ENCODE data around the gene MXRA7.
"Not testable (repeated sequence)": the region's sequence is repeated elsewhere in the genome, so short reads cannot be mapped to it uniquely, and the experiment has no call there.

The MXRA7 gene

GRCh38 chr17:76710863-76711611 is at the start of gene MXRA7:
TSS of gene MXRA7 (minus strand) at chr17:76710965. CDS start at chr17:76710946, 19 bp downstream.
- peak; percentile 33 to 37 for DNase-seq

- no peak for DNase-seq
Measured at GRCh38 chr17:76758570-76758969, 47.8 kb upstream of the MXRA7 start.

GRCh38 chr17:76757256-76757655 is 46.5 kb upstream of the MXRA7 start:
- DNase-seq, result no peak

GRCh38 chr17:76755285-76755684 is 44.5 kb upstream of the MXRA7 start:
- no peak for DNase-seq

GRCh38 chr17:76753061-76753961 is 42.5 kb upstream of the MXRA7 start:
- peak in 1 of 2 experiments; percentile 19 for DNase-seq

- no peak for DNase-seq
Measured at GRCh38 chr17:76752006-76752405, 41.2 kb upstream of the MXRA7 start.

GRCh38 chr17:76751416-76751993 is 40.7 kb upstream of the MXRA7 start:
- DNase-seq, result no peak

- no peak for DNase-seq
Measured at GRCh38 chr17:76748657-76749056, 37.9 kb upstream of the MXRA7 start.

GRCh38 chr17:76747716-76748363 is 37.1 kb upstream of the MXRA7 start:
- no peak for DNase-seq

GRCh38 chr17:76745785-76746184 is 35.0 kb upstream of the MXRA7 start:
- not testable (repeated sequence) for DNase-seq

- DNase-seq, result no peak
Measured at GRCh38 chr17:76744747-76745146, 34.0 kb upstream of the MXRA7 start.

- no peak for DNase-seq
Measured at GRCh38 chr17:76742958-76743357, 32.2 kb upstream of the MXRA7 start.

GRCh38 chr17:76740329-76741118 is 29.8 kb upstream of the MXRA7 start:
- no peak for DNase-seq

- not testable (repeated sequence) for DNase-seq
Measured at GRCh38 chr17:76739568-76740115, 28.9 kb upstream of the MXRA7 start.

- no peak for DNase-seq
Measured at GRCh38 chr17:76738468-76738850, 27.7 kb upstream of the MXRA7 start.

GRCh38 chr17:76737676-76738467 is 27.1 kb upstream of the MXRA7 start, which contains the start of gene MFSD11:
TSS of gene MFSD11 (plus strand) at chr17:76738119. CDS start at chr17:76738353, 234 bp downstream.
- peak; percentile 85 to 88 for DNase-seq

- peak; percentile 96 to 97 for DNase-seq
Measured at GRCh38 chr17:76737082-76737675, 26.4 kb upstream of the MXRA7 start, which contains the start of gene SRSF2. TSS of gene SRSF2 (minus strand) at chr17:76737331. CDS start at chr17:76737160, 171 bp downstream.

GRCh38 chr17:76736349-76737081 is 25.8 kb upstream of the MXRA7 start:
- DNase-seq, result peak; percentile 57 to 64

GRCh38 chr17:76735586-76736348 is 25.0 kb upstream of the MXRA7 start:
- no peak for DNase-seq

Data from activated CD4-positive, alpha-beta T cell treated with anti-CD3 and anti-CD28 coated beads, Interleukin-2, amount 50 U/mL, for 4 hours (primary cell).